Mesenchymal stem cell (in vitro differentiated cells and primary cell): ENCODE results near the gene KRTCAP2.

Experiments
- DNase-seq: peaks from one replicate; pipeline ENCODE4 v3.0.0-alpha.2; 2013
- H2AFZ ChIP-seq: one replicate; pipeline ENCODE4 v1.6.1; 2013; ENCODE audit warnings: low read depth, mild to moderate bottlenecking, control low read depth, inconsistent platforms, low read length, moderate library complexity
- H2AK5ac ChIP-seq: 2 replicates; pipeline ENCODE4 v1.6.1; 2013; ENCODE audit warnings: low read length, moderate library complexity, mild to moderate bottlenecking, inconsistent platforms; ENCODE audit not compliant: severe bottlenecking
- H2BK120ac ChIP-seq: one replicate; pipeline ENCODE4 v1.6.1; 2013; ENCODE audit warnings: low read depth, mild to moderate bottlenecking, inconsistent platforms, low read length, moderate library complexity
- H2BK12ac ChIP-seq, 2 experiments: one replicate each; pipeline ENCODE4 v1.6.1; 2013; ENCODE audit warnings: inconsistent platforms in 2 of 2, low read length in 2 of 2, mild to moderate bottlenecking in 2 of 2, moderate library complexity in 2 of 2, control low read depth in 1 of 2
- H2BK15ac ChIP-seq: one replicate; pipeline ENCODE4 v1.6.1; 2013; ENCODE audit warnings: mild to moderate bottlenecking, low read depth, inconsistent platforms; ENCODE audit not compliant: poor library complexity, severe bottlenecking
- H2BK5ac ChIP-seq: 2 replicates; pipeline ENCODE4 v1.6.1; 2013; ENCODE audit warnings: low read depth, mild to moderate bottlenecking, low read length, control low read depth, inconsistent platforms; ENCODE audit not compliant: poor library complexity, severe bottlenecking
- H3K14ac ChIP-seq, 2 experiments: one replicate each; pipeline ENCODE4 v1.6.1; 2013; ENCODE audit warnings: inconsistent platforms in 2 of 2, low read length in 2 of 2, control low read depth in 1 of 2, mild to moderate bottlenecking in 1 of 2, moderate library complexity in 1 of 2
- H3K18ac ChIP-seq, 2 experiments: one replicate each; pipeline ENCODE4 v1.6.1; 2013; ENCODE audit warnings: inconsistent platforms in 2 of 2, low read length in 2 of 2, control low read depth in 1 of 2, low read depth in 1 of 2, mild to moderate bottlenecking in 1 of 2
- H3K23ac ChIP-seq, 2 experiments: one replicate each; pipeline ENCODE4 v1.6.1; 2013; ENCODE audit warnings: inconsistent platforms in 2 of 2, low read length in 2 of 2, mild to moderate bottlenecking in 2 of 2, moderate library complexity in 2 of 2, control low read depth in 1 of 2
- H3K27ac ChIP-seq: 2 replicates; pipeline ENCODE4 v1.5.1; 2013; ENCODE audit warnings: mild to moderate bottlenecking, moderate library complexity, low read length, control low read depth, inconsistent platforms; ENCODE audit not compliant: poor library complexity, severe bottlenecking
- H3K27me3 ChIP-seq, 2 experiments: 2 replicates each; pipeline versions ENCODE4 v1.6.1 to v1.7.0; 2013; ENCODE audit warnings: low read length in 2 of 2, mild to moderate bottlenecking in 2 of 2, moderate library complexity in 2 of 2, control low read depth in 1 of 2, inconsistent platforms in 1 of 2; ENCODE audit not compliant: control insufficient read depth in 1 of 2, insufficient read depth in 1 of 2
- H3K36me3 ChIP-seq, 2 experiments: 2 replicates each; pipeline versions ENCODE4 v1.6.1 to v1.7.0; 2013; ENCODE audit warnings: low read length in 2 of 2, control low read depth in 1 of 2, inconsistent platforms in 1 of 2, low read depth in 1 of 2, mild to moderate bottlenecking in 1 of 2; ENCODE audit not compliant: insufficient read depth in 2 of 2, control insufficient read depth in 1 of 2
- H3K4ac ChIP-seq, 2 experiments: one replicate each; pipeline ENCODE4 v1.6.1; 2013; ENCODE audit warnings: inconsistent platforms in 2 of 2, low read length in 2 of 2, mild to moderate bottlenecking in 2 of 2, moderate library complexity in 2 of 2, control low read depth in 1 of 2, low read depth in 1 of 2
- H3K4me1 ChIP-seq: 2 replicates; pipeline ENCODE4 v1.6.1; 2013; ENCODE audit warnings: low read depth, low read length, control low read depth; ENCODE audit not compliant: control insufficient read depth, insufficient read depth
- H3K4me2 ChIP-seq: 2 replicates; pipeline ENCODE4 v1.6.1; 2013; ENCODE audit warnings: low read length, mild to moderate bottlenecking, inconsistent platforms; ENCODE audit not compliant: poor library complexity, severe bottlenecking
- H3K4me3 ChIP-seq, 2 experiments: 2 replicates each; pipeline versions ENCODE4 v1.5.1 to v1.7.0; 2013; ENCODE audit warnings: low read length in 2 of 2, mild to moderate bottlenecking in 2 of 2, control low read depth in 1 of 2, low read depth in 1 of 2; ENCODE audit not compliant: insufficient read depth in 1 of 2
- H3K79me1 ChIP-seq: replicated peaks from 2 replicates; pipeline ENCODE4 v1.6.1; 2013; ENCODE audit warnings: mild to moderate bottlenecking, control low read depth, low read length, inconsistent platforms; ENCODE audit not compliant: poor library complexity, severe bottlenecking
- H3K9ac ChIP-seq: 2 replicates; pipeline ENCODE4 v1.7.0; 2013; ENCODE audit warnings: mild to moderate bottlenecking, low read length, moderate library complexity
- H3K9me3 ChIP-seq: 2 replicates; pipeline ENCODE4 v1.7.0; 2013; ENCODE audit warnings: mild to moderate bottlenecking, low read length; ENCODE audit not compliant: control insufficient read depth
- H4K8ac ChIP-seq: one replicate; pipeline ENCODE4 v1.6.1; 2013; ENCODE audit warnings: inconsistent platforms, mild to moderate bottlenecking, low read length, moderate library complexity
- H4K91ac ChIP-seq: one replicate; pipeline ENCODE4 v1.6.1; 2013; ENCODE audit warnings: mild to moderate bottlenecking, low read length, inconsistent platforms
- WGBS: methylation state at CpG from one replicate; pipeline ENCODE4 v1.1.7; 2013; ENCODE audit warnings: mixed read lengths; 5-methylcytosine and 5-hydroxymethylcytosine counted together

KRTCAP2 gene

GRCh38 chr1:155205035-155205434, 31.9 kb upstream of the KRTCAP2 start:
- Histone ChIP-seq H3K4me1 (peaks cover 17% of the 10 kb centered on the region), H3K27ac (no peak overlapping the region), H3K27me3 (no peaks in the 10 kb centered on the region), H3K79me1 (peaks cover 10% of the 10 kb centered on the region), H2BK120ac (no peak overlapping the region), H2BK5ac (no peak overlapping the region), H4K91ac (no peak overlapping the region), H4K8ac (no peak overlapping the region), H2BK15ac (peak overlapping the region; percentile 44), H3K4me2 (no peak overlapping the region), H3K23ac (no peak overlapping the region), H3K14ac (no peak overlapping the region), H2AK5ac (no peak overlapping the region), H3K9me3 (no peaks in the 10 kb centered on the region), H3K9ac (no peak overlapping the region), H3K18ac (no peak overlapping the region), H3K4ac (no peak overlapping the region), H2AFZ (no peak overlapping the region), H3K4me3 (no peak overlapping the region), H2BK12ac (no peak overlapping the region), H3K36me3 (peaks cover 37 to 46% of the 10 kb centered on the region in 2 experiments)
- 96% methylated on average over 14 of the region's 14 CpGs for WGBS
- no peak for DNase-seq

- Histone ChIP-seq H4K91ac (no peak overlapping the region), H2BK12ac (peak overlapping the region in 1 of 2 experiments; percentile 15), H3K4me1 (peaks cover 13% of the 10 kb centered on the region), H2BK120ac (no peak overlapping the region), H3K4me3 (no peak overlapping the region), H2AFZ (no peak overlapping the region), H2AK5ac (no peak overlapping the region), H3K9ac (no peak overlapping the region), H2BK15ac (no peak overlapping the region), H3K9me3 (no peaks in the 10 kb centered on the region), H3K18ac (no peak overlapping the region), H3K79me1 (peaks cover 3% of the 10 kb centered on the region), H4K8ac (no peak overlapping the region), H3K23ac (no peak overlapping the region), H3K36me3 (peaks cover 46 to 61% of the 10 kb centered on the region in 2 experiments), H3K4ac (no peak overlapping the region), H3K14ac (no peak overlapping the region), H3K4me2 (no peak overlapping the region), H3K27ac (no peak overlapping the region), H3K27me3 (no peaks in the 10 kb centered on the region), H2BK5ac (no peak overlapping the region)
- DNase-seq = no peak
- WGBS = 94% methylated on average over 16 of the region's 19 CpGs
Measured at GRCh38 chr1:155202731-155203515, 29.8 kb upstream of the KRTCAP2 start.

- no peak overlapping the region for H2AK5ac ChIP-seq
- no peaks in the 10 kb centered on the region for H3K27me3 ChIP-seq
- no peak overlapping the region for H2BK5ac ChIP-seq
- no peak overlapping the region for H3K27ac ChIP-seq
- H3K4me2 ChIP-seq = no peak overlapping the region
- H2BK15ac ChIP-seq = no peak overlapping the region
- H2BK12ac ChIP-seq = no peak overlapping the region
- H2BK120ac ChIP-seq = no peak overlapping the region
- no peak overlapping the region for H4K8ac ChIP-seq
- H3K9ac ChIP-seq = no peak overlapping the region
- H3K4me3 ChIP-seq = no peak overlapping the region
- H2AFZ ChIP-seq = no peak overlapping the region
- WGBS = 95% methylated on average over 7 of the region's 7 CpGs
- H3K14ac ChIP-seq = no peak overlapping the region
- no peak overlapping the region for H3K18ac ChIP-seq
- no peaks in the 10 kb centered on the region for H3K9me3 ChIP-seq
- no peak for DNase-seq
- H3K36me3 ChIP-seq = peaks cover 53 to 69% of the 10 kb centered on the region in 2 experiments
- H3K4ac ChIP-seq = no peak overlapping the region
- peaks cover 6% of the 10 kb centered on the region for H3K79me1 ChIP-seq
- H3K4me1 ChIP-seq = peaks cover 6% of the 10 kb centered on the region
- no peak overlapping the region for H4K91ac ChIP-seq
- no peak overlapping the region for H3K23ac ChIP-seq
Measured at GRCh38 chr1:155202198-155202597, 29.1 kb upstream of the KRTCAP2 start.

- Histone ChIP-seq H2AK5ac (no peak overlapping the region), H3K4me2 (no peak overlapping the region), H3K9me3 (no peaks in the 10 kb centered on the region), H3K36me3 (peaks cover 60 to 79% of the 10 kb centered on the region in 2 experiments), H3K23ac (no peak overlapping the region), H4K8ac (no peak overlapping the region), H3K27me3 (no peaks in the 10 kb centered on the region), H3K4me3 (no peak overlapping the region), H2BK120ac (no peak overlapping the region), H3K27ac (no peak overlapping the region), H3K4me1 (peaks cover 8% of the 10 kb centered on the region), H3K4ac (no peak overlapping the region), H2AFZ (no peak overlapping the region), H3K14ac (peak overlapping the region in 1 of 2 experiments; percentile 64), H3K9ac (no peak overlapping the region), H2BK5ac (no peak overlapping the region), H2BK15ac (no peak overlapping the region), H4K91ac (no peak overlapping the region), H3K79me1 (peaks cover 12% of the 10 kb centered on the region), H2BK12ac (no peak overlapping the region), H3K18ac (no peak overlapping the region)
- no peak for DNase-seq
- WGBS = 97% methylated on average over 5 of the region's 5 CpGs
Measured at GRCh38 chr1:155200920-155201319, 27.8 kb upstream of the KRTCAP2 start.
